Stimulated activated CD4-positive, alpha-beta T cell treated with anti-CD3 and anti-CD28 coated beads, Interleukin-15, amount 100 ng/mL, for 24 hours (primary cell): ENCODE results near the gene P2RX7.
"Not testable (repeated sequence)": the region's sequence is repeated elsewhere in the genome, so short reads cannot be mapped to it uniquely, and the experiment has no call there.

Experiments
- DNase-seq: peaks from one replicate; pipeline ENCODE4 v3.0.0-alpha.2; 2020

The P2RX7 gene

GRCh38 chr12:121138284-121138683, 5.6 kb downstream of the P2RX7 start:
- DNase-seq, result no peak

GRCh38 chr12:121139286-121139685, 6.6 kb downstream of the P2RX7 start:
- no peak for DNase-seq

- DNase-seq, result no peak
Observed at GRCh38 chr12:121142171-121142950, 9.7 kb downstream of the P2RX7 start.

- DNase-seq, result no peak
Observed at GRCh38 chr12:121144416-121144914, 11.8 kb downstream of the P2RX7 start.

- DNase-seq, result peak; percentile 56
Observed at GRCh38 chr12:121145221-121145620, 12.5 kb downstream of the P2RX7 start.

GRCh38 chr12:121149289-121149688, 16.6 kb downstream of the P2RX7 start:
- not testable (repeated sequence) for DNase-seq

GRCh38 chr12:121154793-121155375, 22.2 kb downstream of the P2RX7 start:
- DNase-seq, result no peak

GRCh38 chr12:121156365-121156764, 23.7 kb downstream of the P2RX7 start:
- no peak for DNase-seq

GRCh38 chr12:121158085-121158484, 25.4 kb downstream of the P2RX7 start:
- DNase-seq, result no peak

- not testable (repeated sequence) for DNase-seq
Observed at GRCh38 chr12:121158728-121159351, 26.2 kb downstream of the P2RX7 start.

GRCh38 chr12:121159467-121160307, 27.0 kb downstream of the P2RX7 start:
- no peak for DNase-seq

GRCh38 chr12:121162384-121162783, 29.7 kb downstream of the P2RX7 start:
- no peak for DNase-seq

GRCh38 chr12:121162985-121163384, 30.3 kb downstream of the P2RX7 start:
- DNase-seq, result no peak

- DNase-seq, result not testable (repeated sequence)
Observed at GRCh38 chr12:121164839-121165238, 32.2 kb downstream of the P2RX7 start.

GRCh38 chr12:121165316-121165715, 32.6 kb downstream of the P2RX7 start:
- DNase-seq, result no peak

GRCh38 chr12:121166356-121166755, 33.7 kb downstream of the P2RX7 start:
- no peak for DNase-seq

- DNase-seq, result no peak
Observed at GRCh38 chr12:121167232-121167820, 34.6 kb downstream of the P2RX7 start.

- no peak for DNase-seq
Observed at GRCh38 chr12:121167951-121168350, 35.3 kb downstream of the P2RX7 start.

- DNase-seq, result no peak
Observed at GRCh38 chr12:121170151-121170550, 37.5 kb downstream of the P2RX7 start.

- no peak for DNase-seq
Observed at GRCh38 chr12:121170611-121171260, 38.1 kb downstream of the P2RX7 start.

- no peak for DNase-seq
Observed at GRCh38 chr12:121172145-121172544, 39.5 kb downstream of the P2RX7 start.
